ENCODE data around the gene NBPF3. TPM values are rescaled to one million over a fixed set of nuclear protein-coding genes. Genes with fewer than 3 reads are reported as not detected.
"Not testable (repeated sequence)": the region's sequence is repeated elsewhere in the genome, so short reads cannot be mapped to it uniquely, and the experiment has no call there.

The NBPF3 gene
- polyA plus RNA-seq, 2 of the 4 experiments (the other 2 are of a cell fraction), result 7.4 to 8.5 TPM

GRCh38 chr1:21518774-21519455 is 79.0 kb downstream of the NBPF3 start:
- Histone ChIP-seq H3K27ac (no peak overlapping the region), H3K4me2 (no peak overlapping the region), H3K4me3 (no peak overlapping the region), H3K4me1 (no peaks in the 10 kb centered on the region), H3K9me3 (no peaks in the 10 kb centered on the region)
- no peak for DNase-seq (ENCODE audit: low read depth in 1 of 2, low spot score in 1 of 2)
- ChIA-PET POLR2A (no interaction called here), CTCF (interaction anchor here (1.7 to 4.1 kb wide), 2 partner anchors 10 to 11 kb away, joined by 7 to 20 read pairs; partner anchors contain the start of gene ALPL)
- 87% methylated on average over 16 of the region's 16 CpGs for WGBS (ENCODE audit: missing lambda C conversion rate)
- no peak for TF ChIP-seq POLR2AphosphoS2 (conservative IDR thresholded peaks at IDR 0.05; ENCODE audit: low read length)
- no peak for TF ChIP-seq HMGXB4 (CRISPR knock-in tag; IDR thresholded peaks at IDR 0.05; ENCODE audit: borderline replicate concordance)
- no peak for TF ChIP-seq RAD21 (conservative IDR thresholded peaks at IDR 0.05 in 1 of 2, IDR thresholded peaks at IDR 0.05 in 1 of 2)
- no peak for TF ChIP-seq FOXS1 (CRISPR knock-in tag; IDR thresholded peaks at IDR 0.05)
- TF ChIP-seq CBX8 (IDR thresholded peaks at IDR 0.05), result no peak
- no peak for TF ChIP-seq JUNB (IDR thresholded peaks at IDR 0.05)
- no peak for TF ChIP-seq ZNF302 (CRISPR knock-in tag; IDR thresholded peaks at IDR 0.05)
- no peak for TF ChIP-seq ZC3H11A (IDR thresholded peaks at IDR 0.05)
- no peak for TF ChIP-seq E2F6 (IDR thresholded peaks at IDR 0.05; ENCODE audit: borderline replicate concordance, low read depth)
- TF ChIP-seq CHD4 (IDR thresholded peaks at IDR 0.05; ENCODE audit: borderline replicate concordance), result no peak
- no peak for TF ChIP-seq RCOR1 (IDR thresholded peaks at IDR 0.05; ENCODE audit: low read depth, low read length)
- TF ChIP-seq HES2 (IDR thresholded peaks at IDR 0.05), result no peak
- TF ChIP-seq MYC (IDR thresholded peaks at IDR 0.05; ENCODE audit: borderline replicate concordance, low read length), result no peak
- no peak for TF ChIP-seq TP53 (CRISPR knock-in tag; IDR thresholded peaks at IDR 0.05)
- TF ChIP-seq EHF (CRISPR knock-in tag; IDR thresholded peaks at IDR 0.05), result no peak
- TF ChIP-seq USF2 (IDR thresholded peaks at IDR 0.05), result no peak
- no peak for FAIRE-seq
- ATAC-seq, result no peak

GRCh38 chr1:21519486-21520070 is 79.6 kb downstream of the NBPF3 start:
- ATAC-seq; POLR2A ChIA-PET; H3K27ac ChIP-seq; H3K9me3 ChIP-seq; DNase-seq (ENCODE audit: low read depth in 1 of 2, low spot score in 1 of 2); H3K4me2 ChIP-seq; H3K4me3 ChIP-seq; FAIRE-seq; H3K4me1 ChIP-seq: not testable (repeated sequence)
- WGBS (ENCODE audit: missing lambda C conversion rate), result 84% methylated on average over 11 of the region's 11 CpGs
- CTCF ChIA-PET, result interaction anchor here (1.7 to 4.1 kb wide), 3 partner anchors 9 to 15 kb away, joined by 7 to 20 read pairs (median 10); partner anchors contain the start of gene ALPL

- TF ChIP-seq BHLHE40 (IDR thresholded peaks at IDR 0.05; ENCODE audit: low read depth, low read length) (no peak), ZNF302 (CRISPR knock-in tag; IDR thresholded peaks at IDR 0.05) (no peak), CTCF (IDR thresholded peaks at IDR 0.05) (no peak)
- H3K4me2 ChIP-seq, result no peak overlapping the region
- no peak for ATAC-seq
- no peak for FAIRE-seq
- H3K27ac ChIP-seq, result no peak overlapping the region
- no peaks in the 10 kb centered on the region for H3K9me3 ChIP-seq
- ChIA-PET CTCF (interaction anchor here (0.6 to 2.4 kb wide), 4 partner anchors 13 to 584 kb away, joined by 3 to 10 read pairs (median 4); no protein-coding TSS in a partner anchor), POLR2A (no interaction called here)
- DNase-seq (ENCODE audit: low read depth in 1 of 2, low spot score in 1 of 2), result no peak
- WGBS (ENCODE audit: missing lambda C conversion rate), result 88% methylated on average over 15 of the region's 16 CpGs
- no peak overlapping the region for H3K4me3 ChIP-seq
- H3K4me1 ChIP-seq, result no peaks in the 10 kb centered on the region
Measured at GRCh38 chr1:21520899-21521716, 81.2 kb downstream of the NBPF3 start.

All from A549 (cell line).